NB4 (cell line): ENCODE results near the gene MSI2.
A peak's percentile ranks its signal among the peaks of the same experiment; 100 is the strongest.

Source experiments
- DNase-seq: peaks from one replicate; pipeline ENCODE4 v3.0.0; 2010; ENCODE audit warnings: low read depth
- H3K4me3 ChIP-seq: one replicate; pipeline ENCODE4 v1.5.1; 2011; ENCODE audit warnings: mild to moderate bottlenecking, low read depth, low read length, moderate library complexity
- CTCF ChIP-seq: IDR thresholded peaks from one replicate; pipeline ENCODE4 v1.5.1; 2012; ENCODE audit warnings: low read depth, low read length
- MAX ChIP-seq: IDR thresholded peaks from 2 replicates; pipeline ENCODE4 v1.6.1; 2011; ENCODE audit warnings: low read depth, low read length
- MYC ChIP-seq: IDR thresholded peaks from 2 replicates; pipeline ENCODE4 v1.6.1; 2011; ENCODE audit warnings: low read depth, low read length
- POLR2A ChIP-seq: IDR thresholded peaks from 2 replicates; pipeline ENCODE4 v1.6.1; 2011; ENCODE audit warnings: mild to moderate bottlenecking; ENCODE audit not compliant: insufficient read length; ENCODE audit errors: extremely low read depth

MSI2 gene

GRCh38 chr17:57439651-57440050 lies 183.3 kb downstream of the MSI2 start:
- no peak for TF ChIP-seq POLR2A
- DNase-seq: no peak
- H3K4me3 ChIP-seq: no peak overlapping the region

GRCh38 chr17:57440522-57441269 lies 184.4 kb downstream of the MSI2 start:
- TF ChIP-seq CTCF: no peak
- no peak for TF ChIP-seq MAX
- no peak for TF ChIP-seq MYC
- TF ChIP-seq POLR2A: no peak
- DNase-seq: peak; percentile 49

GRCh38 chr17:57441270-57441600 lies 184.9 kb downstream of the MSI2 start:
- DNase-seq: no peak
- TF ChIP-seq POLR2A (no peak), MYC (no peak), CTCF (no peak), MAX (no peak)
- no peak overlapping the region for H3K4me3 ChIP-seq

More at GRCh38 chr17:57440522-57441269, 184.4 kb downstream of the MSI2 start:
- H3K4me3 ChIP-seq: no peak overlapping the region

DNA sequence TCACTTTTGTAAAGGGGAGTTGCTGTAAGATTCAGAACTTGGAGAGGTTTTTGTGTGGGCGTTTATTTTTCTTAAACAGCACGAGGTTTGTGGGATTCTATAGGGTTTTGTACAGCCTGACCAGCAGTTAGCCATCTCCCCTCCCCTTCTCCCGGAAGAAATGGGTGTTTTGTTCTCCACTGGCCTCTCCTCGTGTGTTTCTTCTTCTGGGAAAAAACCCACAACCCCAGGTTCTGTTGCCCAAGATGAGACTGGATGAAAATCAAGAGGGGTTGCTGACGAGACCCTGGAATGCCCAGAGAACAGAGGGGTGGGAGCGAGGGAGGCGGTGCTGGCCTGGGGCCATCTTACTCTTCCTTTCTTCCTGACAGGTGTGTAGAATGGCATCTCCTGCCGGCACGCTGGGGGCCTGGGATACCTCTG lies 186.1 kb downstream of the MSI2 start:
- DNase-seq: no peak
- TF ChIP-seq MYC: no peak
- no peak for TF ChIP-seq POLR2A
- TF ChIP-seq MAX: no peak
- TF ChIP-seq CTCF: no peak

GRCh38 chr17:57442914-57443571 lies 186.7 kb downstream of the MSI2 start:
- no peak overlapping the region for H3K4me3 ChIP-seq
- no peak for TF ChIP-seq MYC
- TF ChIP-seq MAX: peak; percentile 69
- DNase-seq: peak; percentile 57

More for the DNA sequence above, 186.1 kb downstream of the MSI2 start:
- no peak overlapping the region for H3K4me3 ChIP-seq

- TF ChIP-seq POLR2A (no peak), CTCF (no peak), MYC (no peak), MAX (no peak)
- no peak overlapping the region for H3K4me3 ChIP-seq
- no peak for DNase-seq
Observed at GRCh38 chr17:57443781-57444180, 187.5 kb downstream of the MSI2 start.
